Activated CD4-positive, alpha-beta T cell treated with anti-CD3 and anti-CD28 coated beads for 48 hours (primary cell): ENCODE results near the gene RAD18.
A peak's percentile ranks its signal among the peaks of the same experiment; 100 is the strongest.

Experiments
- DNase-seq: peaks from one replicate; pipeline ENCODE4 v3.0.0-alpha.2; 2020

RAD18 gene, protein sequence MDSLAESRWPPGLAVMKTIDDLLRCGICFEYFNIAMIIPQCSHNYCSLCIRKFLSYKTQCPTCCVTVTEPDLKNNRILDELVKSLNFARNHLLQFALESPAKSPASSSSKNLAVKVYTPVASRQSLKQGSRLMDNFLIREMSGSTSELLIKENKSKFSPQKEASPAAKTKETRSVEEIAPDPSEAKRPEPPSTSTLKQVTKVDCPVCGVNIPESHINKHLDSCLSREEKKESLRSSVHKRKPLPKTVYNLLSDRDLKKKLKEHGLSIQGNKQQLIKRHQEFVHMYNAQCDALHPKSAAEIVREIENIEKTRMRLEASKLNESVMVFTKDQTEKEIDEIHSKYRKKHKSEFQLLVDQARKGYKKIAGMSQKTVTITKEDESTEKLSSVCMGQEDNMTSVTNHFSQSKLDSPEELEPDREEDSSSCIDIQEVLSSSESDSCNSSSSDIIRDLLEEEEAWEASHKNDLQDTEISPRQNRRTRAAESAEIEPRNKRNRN

GRCh38 chr3:8963137-8963853 lies at the start of gene RAD18:
TSS of gene RAD18 (minus strand) at chr3:8963472. CDS start at chr3:8963385, 87 bp downstream.
- DNase-seq = peak; percentile 94

GRCh38 chr3:9012521-9012920 lies 49.2 kb upstream of the RAD18 start:
- DNase-seq = no peak

GRCh38 chr3:9009976-9010545 lies 46.8 kb upstream of the RAD18 start:
- no peak for DNase-seq

- no peak for DNase-seq
Measured at GRCh38 chr3:9008550-9009255, 45.4 kb upstream of the RAD18 start.

- no peak for DNase-seq
Measured at GRCh38 chr3:9007928-9008327, 44.7 kb upstream of the RAD18 start.

DNA sequence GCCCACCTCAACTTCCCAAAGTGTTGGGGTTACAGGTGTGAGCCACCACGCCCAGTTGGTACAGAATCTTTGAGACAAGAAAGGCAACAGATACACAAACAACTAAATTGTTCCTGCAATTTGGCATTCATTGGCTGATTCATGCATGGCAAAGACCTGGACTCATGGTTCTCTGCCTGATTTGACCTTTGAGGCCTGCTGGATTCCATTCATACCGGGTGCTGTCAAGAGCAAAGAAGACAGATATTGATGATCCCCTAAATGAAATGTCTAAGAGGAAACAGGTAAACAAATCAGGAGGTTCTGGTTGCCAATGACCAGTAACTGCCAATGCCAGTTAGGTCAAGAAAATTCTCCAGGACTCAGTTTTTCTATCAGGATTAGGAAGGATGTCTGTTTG lies 43.9 kb upstream of the RAD18 start:
- DNase-seq = no peak

GRCh38 chr3:9000041-9000440 lies 36.8 kb upstream of the RAD18 start:
- DNase-seq = no peak

DNA sequence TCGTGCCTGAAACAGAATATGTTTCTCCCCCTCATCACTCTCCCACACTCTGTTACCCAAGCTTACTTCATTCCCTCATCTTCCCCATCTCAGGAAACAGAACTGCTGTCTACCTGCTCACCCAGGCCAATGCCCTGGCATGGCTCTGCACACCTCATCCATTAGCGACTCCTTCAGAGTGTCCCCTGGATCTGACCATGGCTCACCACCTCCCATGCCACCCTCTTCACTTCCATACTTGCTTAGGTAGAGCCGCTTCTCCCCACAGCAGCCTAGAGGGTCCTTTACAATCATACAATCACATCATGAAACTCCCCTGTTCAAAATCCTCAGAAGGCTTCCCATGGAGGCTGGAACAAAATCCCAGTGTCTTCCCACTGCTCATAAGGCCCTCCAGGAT lies 33.9 kb upstream of the RAD18 start:
- no peak for DNase-seq

DNA sequence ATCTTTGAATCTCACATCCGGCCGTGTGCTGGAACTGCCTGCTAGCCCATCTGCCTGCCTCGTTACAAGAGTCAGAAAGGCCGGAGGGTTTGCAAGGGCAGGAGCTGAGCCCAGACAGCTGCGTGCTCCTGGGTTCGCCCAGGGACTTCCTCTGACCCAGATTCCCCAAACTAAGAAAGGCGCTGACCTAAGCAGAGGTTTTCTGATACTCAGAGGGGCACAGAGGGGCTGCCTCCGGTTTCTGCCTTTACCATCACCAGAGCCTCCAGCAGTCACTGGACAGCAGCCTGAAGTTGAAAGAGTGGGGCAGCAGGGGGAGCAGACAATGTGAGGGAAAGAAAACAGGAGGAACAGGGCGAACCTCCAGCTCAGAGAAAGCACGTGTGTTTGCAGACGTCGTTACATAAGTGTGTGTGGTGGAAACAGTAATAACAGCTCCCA lies 33.4 kb upstream of the RAD18 start:
- DNase-seq = no peak

DNA sequence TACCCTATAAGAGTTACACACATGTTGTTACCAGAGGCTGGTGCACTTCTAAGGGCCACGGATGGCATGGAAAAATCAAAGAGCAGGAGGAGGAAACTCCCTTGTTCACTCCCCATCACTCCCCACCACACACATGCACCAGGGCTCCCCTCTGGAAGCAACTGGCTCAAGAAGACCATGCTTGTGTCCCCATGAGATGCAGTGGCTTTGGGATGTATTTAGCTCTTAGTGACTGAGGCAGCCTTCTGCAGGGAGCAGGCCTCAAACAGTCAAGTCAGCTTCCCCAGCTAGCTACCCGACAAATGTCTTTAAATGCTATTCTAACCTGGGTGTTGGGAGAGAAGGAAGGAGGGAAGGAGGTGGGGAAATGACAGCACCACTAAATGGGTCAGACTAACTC lies 32.9 kb upstream of the RAD18 start:
- DNase-seq = no peak

- no peak for DNase-seq
Measured at GRCh38 chr3:8994226-8994625, 31.0 kb upstream of the RAD18 start.

GRCh38 chr3:8993331-8993730 lies 30.1 kb upstream of the RAD18 start:
- DNase-seq = no peak

GRCh38 chr3:8992854-8993253 lies 29.6 kb upstream of the RAD18 start:
- no peak for DNase-seq

DNA sequence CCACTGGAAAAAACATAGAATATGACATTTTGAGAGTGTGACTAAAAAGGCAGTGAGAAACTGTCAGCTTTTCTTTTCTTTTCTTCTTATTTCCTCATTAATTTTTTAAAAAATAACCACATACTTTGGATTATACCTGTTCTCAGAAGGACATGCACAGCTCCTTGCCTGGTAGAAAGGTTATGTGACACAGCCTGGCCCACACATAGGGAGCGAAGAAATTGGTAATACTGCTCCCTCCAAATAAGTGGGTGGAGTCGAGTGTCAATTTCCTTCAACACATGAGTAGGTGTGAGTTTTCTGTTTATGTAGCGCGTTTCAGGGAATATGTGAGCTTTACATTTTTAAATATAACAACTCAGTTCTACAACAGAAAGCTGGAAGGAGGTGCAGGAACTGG lies 28.9 kb upstream of the RAD18 start:
- no peak for DNase-seq

DNA sequence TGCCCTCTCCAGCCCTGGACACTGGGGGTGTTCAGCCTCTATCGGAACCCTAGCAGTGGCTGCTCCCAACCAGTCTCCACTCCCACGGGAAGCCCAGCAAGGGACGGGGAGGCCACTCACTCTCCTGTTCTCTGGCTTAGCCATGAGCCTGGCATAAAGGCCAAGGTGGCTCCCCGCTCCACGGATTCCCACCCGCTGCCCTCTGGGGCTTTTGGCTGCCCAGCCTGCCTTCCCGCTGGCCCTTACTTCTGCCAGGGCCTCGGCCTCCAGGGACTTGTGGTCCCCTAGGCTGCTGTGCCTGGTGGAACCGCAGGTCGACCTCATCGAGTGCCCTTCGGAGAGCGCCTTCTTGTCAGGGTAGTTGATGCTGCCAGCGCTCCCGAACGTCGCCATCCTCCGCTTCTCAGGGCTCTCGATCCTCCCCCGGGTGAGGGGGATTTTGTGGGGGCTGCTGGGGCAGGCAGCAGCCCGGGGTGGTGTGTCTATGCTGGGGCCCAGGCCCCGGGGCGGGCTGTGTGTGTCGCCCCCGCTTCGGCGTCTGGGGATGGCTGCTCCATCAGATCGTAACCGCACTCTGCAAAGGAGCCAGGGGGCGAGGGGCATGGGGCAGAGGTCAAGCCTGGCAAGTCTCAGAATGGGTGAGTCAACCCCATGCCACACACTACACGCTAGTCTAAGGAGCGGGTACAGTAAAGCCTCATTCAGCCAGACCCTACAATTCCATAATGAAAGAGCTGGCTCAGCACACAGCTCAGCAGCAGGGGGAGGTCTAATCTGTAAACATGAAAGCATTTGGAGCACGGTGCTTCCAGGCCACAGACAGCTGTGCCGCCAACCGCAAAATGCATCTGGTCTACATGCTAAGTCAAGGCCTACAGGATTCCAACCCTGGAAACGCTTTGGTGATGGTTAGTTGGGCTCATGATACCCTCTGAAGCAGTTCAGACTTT lies 27.3 kb upstream of the RAD18 start:
- no peak for DNase-seq

DNA sequence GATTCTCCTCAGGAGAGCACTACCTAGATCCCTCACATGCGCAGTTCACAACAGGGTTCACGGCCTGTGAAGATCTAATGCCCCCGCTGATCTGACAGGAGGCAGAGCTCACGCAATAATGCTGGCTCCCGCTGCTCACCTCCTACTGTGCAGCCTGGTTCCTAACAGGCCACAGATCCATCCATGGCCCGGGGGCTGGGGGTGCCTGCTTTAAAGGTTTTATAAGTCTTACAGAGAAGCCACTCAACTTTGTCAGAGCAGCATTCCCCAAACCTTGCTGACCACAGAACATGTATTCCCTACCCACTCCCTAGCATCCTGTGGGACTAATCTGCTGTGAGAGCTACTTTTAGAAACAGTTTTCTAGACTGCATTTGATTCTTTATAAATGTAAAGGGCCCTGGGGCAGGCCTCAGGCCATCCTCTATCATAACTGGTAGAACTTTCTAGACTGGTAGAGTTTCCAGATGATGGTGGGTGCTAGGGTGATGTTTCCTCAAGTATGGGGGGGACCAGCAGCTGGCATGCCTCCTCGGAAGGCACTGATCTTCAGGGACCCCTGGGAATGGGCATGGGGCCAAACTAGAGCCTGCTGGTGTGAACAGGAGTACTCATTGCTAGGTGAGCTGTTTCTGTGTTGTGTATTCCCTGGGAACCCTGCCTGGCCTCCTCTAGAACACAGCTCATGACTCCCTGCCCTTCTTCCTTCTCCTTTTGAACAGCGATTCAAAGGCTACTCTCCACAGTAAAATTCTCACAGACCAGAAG lies 25.7 kb upstream of the RAD18 start:
- DNase-seq = no peak

DNA sequence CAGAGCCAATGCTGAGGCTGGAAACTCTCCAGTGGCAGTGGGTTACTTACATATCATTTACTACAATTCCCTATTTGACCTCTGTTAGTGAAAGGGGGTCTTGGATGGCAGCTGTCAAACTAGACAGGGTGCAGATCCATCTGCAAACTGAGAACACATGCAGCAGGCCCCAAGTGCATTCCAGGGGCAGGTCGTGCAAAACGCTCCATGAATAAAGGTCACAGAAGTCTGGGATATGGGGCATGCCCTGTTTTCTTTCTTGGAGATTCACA lies 25.0 kb upstream of the RAD18 start:
- no peak for DNase-seq

DNA sequence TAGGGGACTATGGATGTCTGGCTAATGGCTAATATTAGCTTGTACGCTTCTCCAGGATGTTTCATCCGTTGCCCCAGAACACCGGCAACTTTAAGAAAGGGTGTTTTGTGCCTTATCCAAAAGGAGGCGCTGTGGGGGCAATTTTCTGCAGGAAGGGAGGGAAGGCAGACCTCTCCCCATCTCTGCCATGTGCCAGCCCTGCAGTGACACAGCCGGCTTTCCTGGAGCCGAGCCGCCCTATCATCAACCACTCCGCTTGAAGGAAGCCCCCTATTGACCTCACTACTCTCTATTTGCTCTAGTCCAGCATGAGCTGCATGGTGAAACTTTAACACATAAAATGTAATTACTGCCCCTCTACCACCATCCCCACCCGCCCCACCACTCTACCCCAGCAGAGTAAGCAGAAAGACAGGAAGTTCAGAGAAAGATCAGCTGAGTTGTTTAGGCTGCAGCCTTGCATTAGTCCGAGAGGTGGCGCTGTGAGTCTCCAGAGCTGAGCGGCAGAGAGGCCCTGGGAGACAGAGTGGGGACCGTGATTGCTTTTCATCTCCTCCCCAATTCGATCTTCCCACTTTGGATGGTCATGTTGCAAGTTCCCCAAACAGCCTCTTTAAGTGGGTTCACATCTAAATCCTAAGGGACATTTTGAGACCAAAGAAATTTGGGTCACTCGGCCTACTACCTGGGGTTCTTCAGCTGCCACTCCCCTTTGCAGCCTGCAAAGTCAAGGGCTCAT lies 24.5 kb upstream of the RAD18 start:
- peak; percentile 79 for DNase-seq

DNA sequence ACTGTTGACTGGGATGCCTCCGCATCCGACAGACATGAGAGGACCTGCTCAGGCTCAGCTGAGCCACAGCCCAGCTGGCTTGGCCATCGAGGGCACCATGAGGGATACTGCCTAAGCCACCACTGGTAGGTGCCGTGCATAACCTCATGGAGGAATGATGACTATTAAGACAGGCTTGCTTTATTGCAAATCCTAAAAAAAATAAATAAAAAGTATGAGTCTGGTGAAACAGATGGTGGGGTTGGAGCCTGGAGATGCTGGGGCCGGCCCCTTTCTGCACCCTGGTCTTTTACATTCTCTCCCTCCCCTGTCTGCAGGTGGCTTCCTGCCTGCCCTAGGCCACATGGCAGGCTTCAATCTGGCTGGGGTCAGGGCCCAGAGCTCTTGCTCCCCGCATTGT lies 24.0 kb upstream of the RAD18 start:
- no peak for DNase-seq

DNA sequence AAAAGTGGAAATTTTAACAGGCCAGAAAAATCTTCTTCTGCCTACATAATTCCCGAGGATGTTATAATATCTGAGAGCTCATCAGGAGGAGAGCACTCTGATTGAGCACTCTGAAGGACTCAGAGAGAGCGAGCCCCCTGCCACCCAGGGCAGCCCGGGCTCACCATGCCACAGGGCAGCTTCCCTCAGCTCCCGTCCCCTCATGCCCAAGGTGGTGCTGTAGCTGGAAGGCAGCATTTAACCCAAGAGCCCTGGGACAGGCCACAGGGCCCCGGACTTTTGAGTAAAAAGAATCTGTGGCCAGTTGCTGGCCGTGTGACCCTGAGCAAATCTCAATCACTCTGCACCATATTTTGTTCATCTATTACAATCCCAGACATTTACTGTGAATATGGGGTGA lies 23.5 kb upstream of the RAD18 start:
- no peak for DNase-seq

DNA sequence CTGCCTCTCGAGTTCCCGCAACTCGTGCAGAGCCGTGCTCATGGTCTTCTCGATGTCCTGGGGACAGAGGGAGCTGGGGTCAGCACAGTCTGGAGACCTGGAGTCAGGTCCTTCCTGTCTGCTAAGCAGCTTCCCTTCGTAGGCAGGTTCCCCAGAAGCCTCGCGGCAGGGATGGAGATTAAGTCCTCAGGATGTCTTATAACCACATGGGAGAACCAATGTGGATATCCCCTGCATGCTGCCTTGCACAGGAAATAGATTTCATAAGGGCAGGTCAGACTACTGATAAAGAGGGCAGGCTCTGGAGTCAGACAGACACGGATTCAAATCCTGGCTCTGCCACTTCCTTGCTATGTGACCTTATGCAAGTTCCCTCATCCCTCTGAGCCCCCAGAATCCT lies 22.6 kb upstream of the RAD18 start:
- no peak for DNase-seq
